GM20431 (cell line): ENCODE results near the gene USP50.
"Not testable (repeated sequence)": the region's sequence is repeated elsewhere in the genome, so short reads cannot be mapped to it uniquely, and the experiment has no call there.

ENCODE experiments used
- in situ Hi-C: fragments of 300-500 bp; cut with MseI, MboI; formaldehyde crosslinking; loops from one replicate; pipeline ENCODE4 v1.15.0; 2020; ENCODE audit warnings: low sequenced_read_pairs; ENCODE audit not compliant: unreplicated experiment

USP50 gene

DNA sequence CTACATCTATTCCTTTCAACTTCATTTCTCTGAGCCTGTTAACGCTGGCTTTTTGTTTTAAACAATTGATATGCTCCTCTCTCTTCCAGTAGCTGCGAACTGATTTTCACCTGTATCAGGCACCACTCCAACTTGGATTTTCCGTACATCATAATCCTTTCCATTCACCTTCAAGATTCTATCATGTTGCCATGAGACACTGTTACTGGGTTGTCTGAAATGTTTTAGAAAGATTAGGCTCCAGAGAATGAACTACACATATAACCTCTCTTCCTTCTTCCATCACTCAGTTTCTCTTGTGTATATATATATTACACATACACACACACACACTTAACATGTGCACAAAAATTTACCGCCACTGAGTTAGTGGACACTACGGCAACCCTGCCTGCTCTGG is at the start of gene USP50:
Gene USP50, minus strand, starts transcription at position 101 of the 400 bp plus-strand sequence. CDS start 141 bp downstream, outside the sequence.
- in situ Hi-C loops: no loop called here

GRCh38 chr15:50594311-50594710 is 47.8 kb upstream of the USP50 start:
- in situ Hi-C loops: no loop called here

DNA sequence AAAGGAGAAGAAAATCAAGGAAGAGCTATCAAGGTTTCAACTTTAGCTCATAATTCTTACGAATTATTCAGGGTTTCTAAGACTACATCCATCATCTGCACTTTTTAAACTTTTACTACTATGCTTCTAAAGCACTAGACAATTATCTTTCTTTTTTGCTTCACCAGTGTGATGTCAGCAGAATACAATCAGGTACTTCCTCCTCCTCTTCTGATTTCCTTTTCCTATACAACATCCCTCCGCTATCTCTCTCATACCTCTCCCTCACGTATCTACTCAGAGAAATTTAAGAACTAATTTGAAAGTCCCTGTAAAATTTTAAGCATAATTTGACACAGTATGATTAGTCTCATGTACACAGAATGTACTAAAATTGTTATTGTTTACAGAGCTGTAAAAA is 47.3 kb upstream of the USP50 start:
- in situ Hi-C loops: no loop called here

DNA sequence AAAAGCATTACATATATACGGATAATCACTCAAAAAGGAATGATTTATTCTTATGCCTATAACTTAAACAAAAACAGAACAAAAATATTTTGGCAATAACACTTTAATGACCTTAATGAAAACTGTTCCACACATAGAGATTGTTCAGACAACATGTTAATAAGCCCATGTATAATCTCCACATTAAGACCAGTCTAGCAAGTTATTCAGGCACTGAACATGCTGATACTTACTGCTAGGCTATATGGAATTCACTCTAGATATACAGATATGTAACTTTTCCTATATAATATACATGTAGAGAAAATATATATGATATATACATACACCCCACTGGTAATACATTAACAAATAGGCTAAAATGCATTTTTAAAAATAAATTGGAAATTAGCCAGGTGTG is 43.8 kb upstream of the USP50 start:
- in situ Hi-C loops: no loop called here

- in situ Hi-C loops: no loop called here
Measured at GRCh38 chr15:50577492-50577891, 31.0 kb upstream of the USP50 start.

GRCh38 chr15:50576166-50576565 is 29.7 kb upstream of the USP50 start:
- in situ Hi-C loops: no loop called here

- in situ Hi-C loops: not testable (repeated sequence)
Measured at GRCh38 chr15:50573842-50574241, 27.4 kb upstream of the USP50 start.

GRCh38 chr15:50563756-50564155 is 17.3 kb upstream of the USP50 start:
- in situ Hi-C loops: no loop called here

DNA sequence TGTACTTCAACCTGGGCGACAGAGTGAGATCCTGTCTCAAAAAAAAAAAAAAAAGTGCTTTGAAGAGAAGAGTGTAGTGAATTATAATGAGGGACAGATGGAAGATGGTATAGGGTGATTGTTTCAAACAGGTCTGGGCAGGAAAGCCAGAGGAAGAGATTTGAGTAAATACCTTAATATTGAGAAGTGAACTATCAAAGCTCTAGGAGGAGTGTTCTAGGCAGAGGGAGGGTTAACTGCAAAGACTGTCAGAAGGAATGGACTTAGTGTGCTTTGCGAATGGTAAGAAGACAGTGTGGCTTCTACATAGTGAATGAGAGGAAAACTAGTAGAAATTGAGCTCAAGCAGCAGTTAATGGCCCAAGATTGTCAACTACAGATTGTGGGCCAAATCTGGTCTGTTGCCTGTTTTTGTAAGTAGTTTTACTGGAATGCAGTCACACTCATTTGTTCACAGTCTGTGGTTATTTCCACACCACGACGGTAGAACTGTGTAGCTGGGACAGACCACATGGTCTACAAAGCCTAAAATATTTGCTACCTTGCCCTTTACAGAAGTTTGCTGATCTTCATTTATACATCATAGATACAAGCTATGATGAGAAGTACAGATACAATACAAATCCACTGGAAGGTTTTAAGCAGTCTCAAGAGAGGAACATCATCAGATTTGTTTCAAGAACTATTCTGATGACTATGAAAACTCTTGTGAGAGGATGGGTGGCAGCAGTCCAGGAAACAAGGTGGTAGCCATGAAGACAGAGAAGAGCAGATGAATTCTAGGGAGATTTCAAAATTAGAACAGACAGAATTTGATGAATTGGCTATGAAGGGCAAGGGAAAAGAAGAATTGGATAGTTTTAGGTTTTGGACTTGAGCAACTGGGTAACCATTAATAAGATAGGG is 16.5 kb upstream of the USP50 start:
- in situ Hi-C loops: no loop called here

- in situ Hi-C loops: no loop called here
Measured at GRCh38 chr15:50558012-50558411, 11.5 kb upstream of the USP50 start.

- in situ Hi-C loops: no loop called here
Measured at GRCh38 chr15:50556642-50557371, 10.3 kb upstream of the USP50 start.

DNA sequence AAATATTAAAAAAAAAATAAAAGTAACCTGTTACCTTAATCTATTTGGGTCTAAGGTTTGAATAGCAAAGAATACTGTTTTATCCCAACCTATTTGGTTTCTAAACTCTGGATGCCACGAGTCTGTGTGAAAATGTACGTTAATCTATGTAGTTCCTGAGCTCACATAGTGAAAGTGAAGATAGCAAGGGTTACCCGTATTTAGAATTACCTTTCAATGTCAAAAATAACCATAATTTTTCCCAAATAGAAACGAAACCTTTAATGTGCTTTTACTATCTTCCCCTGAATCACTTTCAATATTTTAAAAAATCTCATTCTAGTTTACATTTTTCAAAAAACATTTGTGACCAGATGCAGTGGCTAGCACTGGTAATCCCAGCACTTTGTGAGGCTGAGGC is 5.8 kb upstream of the USP50 start:
- in situ Hi-C loops: no loop called here

GRCh38 chr15:50549326-50549725 is 2.9 kb upstream of the USP50 start:
- in situ Hi-C loops: no loop called here

GRCh38 chr15:50544368-50544767 is 2.1 kb downstream of the USP50 start:
- in situ Hi-C loops: no loop called here

DNA sequence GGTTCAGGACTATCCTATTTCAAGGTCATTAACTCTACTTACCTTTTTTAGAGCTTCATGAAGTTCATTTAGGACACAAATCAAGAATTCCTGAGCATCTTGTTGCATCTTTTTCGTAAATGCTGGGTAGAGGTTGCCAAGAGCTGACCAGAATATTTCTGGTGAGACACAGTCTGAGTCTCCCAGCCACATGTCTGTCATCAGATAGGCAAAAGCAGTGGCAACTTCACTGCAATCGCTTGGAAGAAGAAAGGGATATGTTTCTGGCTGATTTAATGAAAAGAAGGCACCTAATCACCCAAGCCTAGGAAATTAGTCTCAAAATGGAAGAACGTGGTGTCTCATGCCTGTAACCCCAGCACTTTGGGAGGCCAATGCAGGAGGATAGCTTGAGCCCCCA is 2.9 kb downstream of the USP50 start:
- in situ Hi-C loops: no loop called here

DNA sequence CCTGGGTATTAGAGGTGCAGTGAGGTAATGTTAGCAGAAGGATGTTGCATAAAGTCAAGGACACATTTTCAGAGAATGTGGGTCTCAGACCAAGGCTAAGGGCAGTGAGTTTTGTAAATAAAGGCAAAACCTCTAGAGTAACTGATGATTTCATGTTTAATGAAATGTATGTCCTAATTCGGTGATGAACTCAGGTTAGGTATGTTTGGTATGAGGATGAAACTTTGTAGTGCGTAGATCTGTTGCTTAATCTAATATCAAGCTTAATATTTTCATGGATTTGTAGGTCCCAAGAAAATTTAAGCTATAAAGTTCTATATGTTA is 3.6 kb downstream of the USP50 start:
- in situ Hi-C loops: no loop called here

GRCh38 chr15:50531766-50532165 is 14.7 kb downstream of the USP50 start:
- in situ Hi-C loops: no loop called here

DNA sequence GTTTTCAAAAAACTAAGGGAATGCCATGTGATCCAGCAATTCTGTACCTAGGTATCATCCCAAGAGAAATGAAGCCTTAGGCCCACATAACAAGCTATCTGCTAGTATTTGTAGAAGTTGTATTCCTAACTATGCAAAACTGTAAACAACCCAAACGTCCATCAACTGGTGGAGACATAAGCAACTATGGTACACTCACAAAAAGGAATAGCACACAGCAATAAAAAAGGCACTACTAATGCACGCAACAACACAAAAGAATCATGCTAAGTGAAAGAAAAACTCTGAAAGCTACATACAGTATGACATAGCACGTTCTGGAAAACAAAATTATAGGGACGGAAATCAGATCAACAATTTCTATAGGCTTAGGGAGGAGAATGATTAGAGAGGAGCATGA is 15.3 kb downstream of the USP50 start:
- in situ Hi-C loops: no loop called here

DNA sequence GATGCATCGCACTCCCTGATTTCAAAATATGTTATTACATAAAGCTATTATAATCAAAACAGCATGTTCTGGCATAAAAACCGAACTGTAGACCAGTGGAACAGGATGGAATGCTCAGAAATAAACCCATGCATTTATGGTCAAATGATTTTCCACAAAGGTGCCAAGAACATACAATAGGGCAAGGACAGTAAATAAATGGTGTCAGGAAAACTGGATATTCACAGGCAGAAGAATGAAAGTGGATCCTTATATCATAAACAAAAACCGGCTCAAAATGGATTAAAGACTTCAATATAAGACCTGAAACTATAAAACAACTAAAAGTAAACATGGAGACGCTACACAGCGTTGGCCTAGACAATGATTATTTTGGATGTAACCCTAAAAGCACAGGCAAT is 22.6 kb downstream of the USP50 start:
- in situ Hi-C loops: no loop called here

DNA sequence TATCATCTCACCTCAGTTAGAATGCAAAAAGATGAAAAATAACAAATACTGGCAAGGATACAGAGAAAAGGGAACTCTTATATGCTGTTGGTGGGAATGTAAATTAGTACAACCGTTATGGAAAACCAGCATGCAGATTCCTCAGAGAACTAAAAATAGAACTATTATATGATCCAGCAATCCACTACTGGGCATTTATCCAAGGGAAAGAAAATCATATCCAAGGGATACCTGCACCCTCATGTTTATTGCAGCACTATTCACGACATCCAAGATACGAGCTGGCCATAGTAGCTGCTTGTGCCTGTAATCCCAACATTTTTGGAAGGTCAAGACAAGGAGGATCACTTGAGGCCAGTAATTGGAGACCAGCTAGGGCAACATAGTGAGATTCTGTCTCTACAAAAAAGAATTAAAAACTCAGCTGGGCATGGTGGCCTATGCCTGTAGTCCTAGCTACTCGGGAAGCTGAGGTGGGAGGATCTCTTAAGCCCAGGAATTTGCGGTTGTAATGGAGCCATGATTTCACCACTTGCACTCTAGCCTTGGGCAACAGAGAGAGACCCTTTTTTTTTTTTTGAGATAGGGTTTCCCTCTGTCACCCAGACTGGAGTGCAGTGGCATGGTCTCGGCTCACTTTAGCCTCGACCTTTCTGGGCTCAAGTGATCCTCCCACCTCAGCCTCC is 26.6 kb downstream of the USP50 start:
- in situ Hi-C loops: no loop called here

- in situ Hi-C loops: no loop called here
Measured at GRCh38 chr15:50513001-50513400, 33.5 kb downstream of the USP50 start.
